NCI-H2081 (cell line): ENCODE results near the gene SPATA46.
"Not testable (repeated sequence)": the region's sequence is repeated elsewhere in the genome, so short reads cannot be mapped to it uniquely, and the experiment has no call there.

Experiments
- DNase-seq, 2 experiments: peaks; one replicate each; lab custom pipeline; 2025; lab: John Stamatoyannopoulos, UW

SPATA46 gene, protein sequence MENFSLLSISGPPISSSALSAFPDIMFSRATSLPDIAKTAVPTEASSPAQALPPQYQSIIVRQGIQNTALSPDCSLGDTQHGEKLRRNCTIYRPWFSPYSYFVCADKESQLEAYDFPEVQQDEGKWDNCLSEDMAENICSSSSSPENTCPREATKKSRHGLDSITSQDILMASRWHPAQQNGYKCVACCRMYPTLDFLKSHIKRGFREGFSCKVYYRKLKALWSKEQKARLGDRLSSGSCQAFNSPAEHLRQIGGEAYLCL

DNA sequence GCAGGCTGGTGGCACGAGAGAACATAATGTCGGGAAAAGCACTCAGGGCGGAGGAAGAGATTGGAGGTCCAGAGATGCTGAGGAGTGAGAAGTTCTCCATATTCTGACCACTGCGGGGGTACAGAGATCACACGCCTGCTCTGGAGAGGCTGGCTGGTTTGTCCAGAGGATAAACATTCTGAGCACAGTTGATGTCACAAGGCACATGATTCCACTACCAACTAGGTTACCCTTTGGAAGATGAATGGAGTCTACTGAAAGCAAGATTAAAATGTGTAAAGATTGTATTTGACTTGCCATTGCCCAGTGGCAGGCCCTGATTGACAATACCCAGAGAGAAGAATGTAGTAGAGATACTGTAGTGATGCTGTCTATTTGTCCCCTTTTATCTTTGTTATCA lies at the start of gene SPATA46:
Gene SPATA46, minus strand, starts transcription at position 164 of the 400 bp plus-strand sequence. Its CDS starts 64 bp downstream, at position 100.
- DNase-seq: no peak

DNA sequence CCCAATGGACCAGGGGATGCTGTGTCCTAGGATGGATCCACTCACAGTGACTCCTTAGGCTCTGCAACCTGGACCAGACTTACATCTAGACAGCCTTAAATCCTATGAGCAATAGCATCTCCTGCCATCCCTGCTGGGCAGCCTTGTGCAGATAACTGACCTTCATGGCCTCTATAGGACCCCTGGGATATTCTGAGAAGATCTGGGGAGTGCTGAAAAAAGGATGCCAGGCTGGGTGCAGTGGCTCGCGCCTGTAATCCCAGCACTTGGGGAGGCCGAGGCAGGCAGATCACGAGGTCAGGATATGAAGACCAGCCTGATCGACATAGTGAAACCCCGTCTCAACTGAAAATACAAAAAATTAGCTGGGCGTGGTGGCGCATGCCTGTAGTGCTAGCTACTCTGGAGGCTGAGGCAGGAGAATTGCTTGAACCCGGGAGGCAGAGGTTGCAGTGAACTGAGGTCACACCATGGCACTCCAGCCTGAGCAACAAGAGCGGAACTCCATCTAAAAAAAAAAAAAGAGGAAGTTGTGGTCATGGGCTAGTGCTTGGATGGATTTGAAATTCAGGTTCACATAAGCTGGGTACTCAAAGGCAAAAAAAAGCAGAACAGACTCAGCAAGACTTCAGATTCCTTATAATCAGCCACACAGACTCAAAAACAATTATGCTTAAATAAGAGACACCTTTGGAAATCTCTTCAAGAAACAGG lies 46.2 kb upstream of the SPATA46 start:
- no peak for DNase-seq

DNA sequence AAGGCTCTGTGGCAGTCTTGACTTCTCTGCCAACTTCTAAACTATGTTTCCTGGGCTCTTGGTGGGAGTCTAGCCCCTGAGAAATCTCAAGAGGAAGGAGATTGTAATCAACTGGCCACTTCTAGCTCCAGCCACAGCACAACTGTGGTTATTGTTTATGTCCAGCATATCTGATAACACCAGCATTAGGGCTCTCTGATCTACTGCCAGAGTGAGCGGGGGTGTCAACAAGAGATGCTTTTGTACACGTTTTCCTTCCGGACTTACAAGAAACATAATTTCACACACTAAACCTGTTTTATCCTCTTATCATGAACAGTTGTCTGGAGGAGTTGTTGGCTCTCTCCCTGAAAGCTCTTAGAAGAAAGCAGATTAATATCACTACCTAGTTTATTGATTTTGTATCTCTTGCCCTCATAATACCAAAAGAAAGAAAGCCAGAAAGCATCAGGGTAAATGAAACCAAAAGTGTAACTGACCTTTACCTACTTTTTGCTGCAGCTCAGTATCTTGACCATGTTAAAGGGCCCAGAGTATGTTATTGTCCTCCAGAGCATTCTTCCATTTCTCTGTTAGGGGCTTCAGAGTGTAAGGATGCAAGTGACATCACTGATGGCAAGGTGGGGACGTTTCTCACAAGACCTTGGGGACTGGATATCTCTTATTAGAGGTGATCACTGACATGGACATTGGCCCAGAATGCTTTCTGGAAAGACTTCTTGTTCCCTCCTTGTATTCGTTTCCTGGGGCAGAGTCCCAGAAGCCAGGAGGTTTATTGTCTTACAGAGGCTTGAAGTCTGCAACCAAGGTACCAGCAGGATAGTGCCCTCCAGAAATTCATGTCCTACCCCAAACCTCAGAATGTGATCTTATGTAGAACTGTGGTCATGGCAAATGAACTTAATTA lies 44.9 kb upstream of the SPATA46 start:
- no peak for DNase-seq

DNA sequence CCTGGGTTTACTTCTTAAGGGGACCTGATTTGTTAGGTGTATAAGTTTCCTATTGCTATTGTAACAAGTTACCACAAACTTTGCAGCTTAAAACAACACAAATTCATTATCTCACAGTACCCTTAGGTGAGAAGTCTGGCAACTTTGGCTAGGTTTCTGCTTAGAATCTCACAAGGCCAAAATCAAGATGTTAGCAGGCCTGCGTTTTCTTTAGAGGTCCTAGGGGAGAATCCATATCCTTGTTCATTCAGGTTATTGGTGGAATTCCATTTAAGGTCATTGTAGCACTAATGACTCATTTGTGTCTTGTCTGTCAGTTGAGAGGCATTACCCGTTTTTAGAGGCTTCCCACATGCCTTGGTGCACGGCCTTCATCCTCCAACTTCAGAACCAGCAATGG lies 43.5 kb upstream of the SPATA46 start:
- no peak for DNase-seq

DNA sequence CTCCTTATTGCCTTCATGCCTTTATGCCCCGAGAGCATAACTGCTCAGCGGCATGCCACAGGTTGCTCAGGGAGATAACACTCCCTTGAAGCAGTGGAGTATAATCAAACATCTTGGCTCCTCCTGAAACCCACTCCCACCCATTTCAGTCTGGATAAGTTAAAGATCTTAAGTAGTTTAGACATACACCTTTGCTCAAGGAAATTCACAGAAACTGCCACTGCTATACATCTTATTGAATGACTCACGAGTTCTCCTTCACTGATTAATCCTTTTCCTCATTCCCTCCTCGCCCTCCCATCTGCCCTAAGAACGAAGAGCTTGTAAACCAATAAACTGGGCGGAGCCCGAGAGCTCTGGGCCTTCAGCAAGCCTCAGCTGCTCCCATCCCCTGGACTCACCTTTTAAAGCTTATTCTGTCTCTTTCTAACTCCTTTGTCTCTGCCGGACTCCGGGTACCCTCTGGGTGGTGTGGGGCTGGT lies 42.8 kb upstream of the SPATA46 start:
- DNase-seq: not testable (repeated sequence)

DNA sequence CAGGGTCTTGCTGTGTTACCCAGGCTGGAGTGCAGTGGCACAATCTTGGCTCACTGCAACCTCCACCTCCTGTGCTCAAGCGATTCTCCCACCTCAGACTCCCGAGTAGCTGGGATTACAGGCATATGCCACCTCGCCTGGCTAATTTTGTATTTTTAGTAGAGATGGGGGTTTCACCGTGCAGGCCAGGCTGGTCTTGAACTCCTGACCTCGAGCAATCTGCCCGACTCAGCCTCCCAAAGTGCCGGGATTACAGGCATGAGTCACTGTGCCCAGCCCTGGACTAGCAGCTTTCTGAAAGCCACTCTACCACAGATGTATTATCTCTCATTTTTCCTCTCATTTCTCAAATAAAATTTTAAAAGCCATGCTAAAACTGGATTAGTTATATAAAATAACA lies 41.9 kb upstream of the SPATA46 start:
- not testable (repeated sequence) for DNase-seq

DNA sequence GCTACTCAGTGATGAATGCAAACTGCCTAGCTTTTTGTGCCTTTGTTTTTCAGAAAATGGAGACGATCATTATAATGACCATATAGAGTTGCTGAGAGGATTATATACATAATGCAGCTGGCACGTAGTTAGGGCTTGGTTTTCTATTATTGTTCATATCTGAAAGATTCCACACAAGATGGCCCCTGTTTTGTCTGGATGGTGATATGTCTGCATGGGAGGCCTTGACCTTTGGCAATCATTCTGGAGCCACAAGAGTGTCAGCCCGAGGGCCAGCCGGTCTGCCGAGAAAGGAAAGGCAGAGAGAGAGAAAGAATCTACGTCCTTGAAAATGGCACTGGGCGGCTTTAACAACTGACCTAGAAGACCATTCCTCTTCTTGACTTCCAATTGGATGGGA lies 41.0 kb upstream of the SPATA46 start:
- DNase-seq: no peak

DNA sequence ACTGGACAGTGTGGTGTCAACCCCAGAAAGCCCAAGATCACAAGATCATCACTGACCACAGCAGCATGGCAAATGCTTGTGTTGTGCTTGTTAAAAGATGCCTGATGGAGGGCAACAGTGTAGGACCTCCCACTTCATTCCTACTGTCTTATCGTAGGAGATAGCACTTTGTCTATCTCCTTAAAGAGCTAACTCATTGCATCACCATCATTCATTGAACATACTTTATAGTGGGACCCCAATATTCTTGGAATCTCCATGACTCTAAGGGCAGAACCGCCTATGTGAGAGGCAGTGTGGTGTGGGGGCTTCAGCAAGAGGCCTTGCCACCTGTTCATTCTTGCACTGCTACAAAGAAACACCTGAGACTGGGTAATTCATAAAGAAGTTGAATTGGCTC lies 40.3 kb upstream of the SPATA46 start:
- no peak for DNase-seq

DNA sequence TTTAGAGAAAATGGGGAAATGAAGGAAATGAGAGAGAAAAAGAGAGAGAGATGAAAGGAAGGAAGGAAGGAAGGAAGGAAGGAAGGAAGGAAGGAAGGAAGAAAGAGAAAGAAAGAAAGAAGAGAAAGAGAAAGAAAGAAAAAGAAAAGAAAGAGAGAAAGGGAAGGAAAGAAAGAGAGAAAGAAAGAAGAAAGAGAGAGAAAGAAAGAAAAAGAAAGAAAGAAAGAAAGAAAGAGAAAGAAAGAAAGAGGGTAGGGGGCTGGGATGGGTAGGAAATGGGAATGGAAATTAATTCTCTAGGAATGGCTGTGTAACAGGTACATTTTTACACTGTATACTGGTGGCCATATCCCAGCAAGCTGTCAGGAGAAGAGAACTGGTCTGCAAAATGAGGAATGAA lies 39.6 kb upstream of the SPATA46 start:
- DNase-seq: no peak

DNA sequence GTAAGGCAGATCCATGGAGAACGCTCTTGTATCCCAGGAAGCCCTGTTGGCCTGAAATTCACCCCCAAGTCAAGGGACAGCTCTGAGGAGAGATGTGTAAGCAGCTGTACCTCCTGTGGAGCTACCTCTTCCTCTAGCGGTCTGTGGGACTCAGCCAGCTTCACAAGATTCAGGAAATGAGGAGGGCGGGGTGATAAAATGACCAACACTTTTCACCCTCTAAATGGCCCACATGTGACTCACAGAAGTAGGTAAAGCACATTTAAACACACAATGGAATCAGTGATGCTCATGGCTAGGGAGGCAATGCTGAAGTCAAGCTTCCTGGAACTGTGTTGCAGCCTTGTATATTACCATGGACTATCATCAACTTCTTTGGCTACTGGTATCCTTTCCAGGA lies 35.3 kb upstream of the SPATA46 start, which contains the start of gene SH2D1B:
Gene SH2D1B, minus strand, starts transcription at position 135 of the 400 bp plus-strand sequence. Its CDS starts 120 bp downstream, at position 15.
- DNase-seq: no peak

DNA sequence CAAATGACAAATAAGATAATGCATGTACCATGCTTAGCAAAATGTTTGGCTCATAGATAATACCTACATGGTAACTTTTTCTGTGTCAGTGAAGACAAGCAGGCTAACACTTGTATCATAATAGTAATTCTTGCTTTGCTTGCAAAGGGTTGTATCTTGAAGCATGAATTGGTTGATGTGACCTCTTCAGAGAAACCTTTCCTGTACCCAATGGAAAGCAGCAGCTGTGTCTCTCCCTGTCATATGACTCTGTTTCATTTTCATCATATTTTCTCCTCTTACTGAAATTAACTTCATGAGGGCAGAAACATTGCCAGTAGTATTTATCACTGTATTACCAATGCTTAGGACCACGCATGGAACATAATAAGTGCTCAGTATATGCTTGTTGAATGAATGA lies 30.9 kb upstream of the SPATA46 start:
- DNase-seq: no peak

DNA sequence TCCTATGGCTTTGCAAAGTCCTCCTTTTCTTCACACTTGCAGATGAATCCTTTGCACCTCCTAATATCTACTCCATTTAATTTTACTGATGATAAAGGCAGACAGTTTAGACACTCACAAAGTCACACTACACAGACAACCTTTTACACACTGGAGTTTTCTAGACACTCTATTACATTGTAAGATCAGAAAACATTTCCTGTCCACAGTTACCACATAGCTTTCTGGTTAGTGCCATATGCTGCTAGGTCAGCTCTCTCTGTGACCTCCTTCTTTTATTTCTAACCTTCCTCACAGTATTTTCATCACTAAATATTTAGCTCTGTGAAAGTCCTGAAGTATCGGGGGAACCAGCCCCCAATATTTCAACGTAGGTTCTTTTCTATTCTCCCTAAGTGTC lies 30.2 kb upstream of the SPATA46 start:
- DNase-seq: no peak

DNA sequence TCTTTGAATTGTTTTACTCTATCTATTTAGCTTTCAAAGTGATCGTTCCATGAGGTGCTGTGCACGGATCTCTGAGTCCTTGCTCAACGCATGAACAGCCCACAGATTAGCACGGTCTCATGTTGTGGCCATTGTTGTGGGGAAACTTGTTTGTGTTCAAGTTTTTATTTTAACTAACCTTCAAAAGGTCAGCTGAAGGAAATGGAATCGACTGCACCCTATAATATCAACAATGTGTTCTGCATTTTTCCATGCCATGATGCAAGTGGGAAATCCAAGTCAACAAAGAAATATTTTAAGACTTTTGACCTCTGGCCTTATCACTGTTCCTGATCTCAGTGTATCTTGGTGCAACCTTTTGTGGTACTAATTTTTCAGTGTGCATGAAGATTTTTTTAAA lies 29.1 kb upstream of the SPATA46 start:
- no peak for DNase-seq

DNA sequence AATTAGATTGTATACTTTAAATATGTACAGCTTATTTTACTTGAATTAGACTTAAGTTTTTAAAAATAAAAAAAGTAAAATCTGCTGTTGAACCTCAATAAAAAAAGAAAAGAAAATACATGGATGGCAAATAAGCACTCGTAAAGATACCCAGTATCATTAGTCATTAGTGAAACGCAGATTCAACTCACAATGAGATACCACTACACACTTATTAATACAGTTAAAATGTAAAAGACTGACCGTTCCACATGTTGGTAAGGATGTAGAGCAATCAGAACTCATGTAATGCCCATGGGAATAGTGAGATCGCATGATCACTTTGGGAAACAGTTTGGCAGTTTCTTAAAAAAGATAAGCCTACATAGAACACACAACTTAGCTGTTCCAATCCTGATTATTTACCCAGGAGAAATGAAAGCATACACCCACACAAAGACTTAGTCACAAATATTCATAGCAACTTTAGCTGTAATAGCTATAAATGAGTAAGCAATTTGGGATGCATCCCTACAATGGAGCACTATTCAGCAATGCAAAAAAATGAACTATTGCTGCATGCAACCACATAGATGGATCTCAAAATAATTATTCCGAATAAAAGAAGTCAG lies 28.0 kb upstream of the SPATA46 start:
- no peak for DNase-seq

DNA sequence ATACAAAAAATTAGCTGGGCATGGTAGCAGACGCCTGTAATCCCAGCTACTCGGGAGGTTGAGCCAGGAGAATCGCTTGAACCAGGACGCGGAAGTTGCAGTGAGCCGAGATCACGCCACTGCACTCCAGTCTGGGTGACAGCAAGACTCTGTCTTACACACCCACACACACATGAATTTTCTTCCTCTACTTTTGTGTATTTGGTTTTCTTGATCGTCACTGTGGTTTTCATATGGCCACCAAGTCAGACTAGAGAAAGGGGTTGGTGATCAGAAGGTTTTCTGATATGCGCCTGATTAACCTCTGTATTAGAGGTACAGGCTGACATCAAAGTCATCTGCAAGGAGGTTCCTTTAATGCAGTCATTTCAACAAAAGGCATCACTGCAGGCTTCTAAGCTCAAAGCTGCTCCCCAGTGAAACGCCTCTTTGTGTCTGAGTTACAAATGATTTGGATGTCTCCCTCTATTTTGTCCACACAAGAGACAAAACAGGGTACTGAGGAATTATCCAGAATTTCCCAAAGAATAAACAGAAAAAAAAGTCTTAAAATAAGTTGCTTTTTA lies 24.2 kb upstream of the SPATA46 start:
- DNase-seq: no peak

DNA sequence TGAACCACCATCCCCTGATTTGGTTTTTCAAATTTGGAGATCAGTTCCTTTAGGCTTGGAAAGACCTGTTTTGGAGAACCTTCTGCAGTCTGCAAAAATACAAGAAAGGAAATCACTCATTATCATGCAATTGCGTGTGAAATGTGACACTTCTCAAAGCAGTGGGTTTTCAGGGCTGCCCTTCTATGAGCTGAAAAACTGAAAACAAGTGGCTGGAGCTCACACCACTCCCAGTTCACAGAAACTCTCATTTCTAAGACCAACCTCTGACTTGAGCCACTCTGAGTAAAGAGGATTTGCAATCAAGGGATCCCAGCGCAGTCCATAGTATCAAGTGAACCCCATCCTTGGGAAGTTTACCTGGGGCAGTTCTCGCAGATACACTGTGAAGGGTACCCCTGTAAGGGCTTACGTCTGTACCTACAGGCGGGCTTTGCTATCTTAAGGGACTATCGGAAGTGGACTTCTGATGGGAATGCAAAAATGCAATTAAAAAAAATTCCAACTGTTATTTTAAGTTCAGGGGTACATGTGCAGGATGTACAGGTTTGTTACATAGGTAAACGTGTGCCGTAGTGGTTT lies 22.4 kb upstream of the SPATA46 start:
- peak in 1 of 2 experiments; percentile 48 for DNase-seq

DNA sequence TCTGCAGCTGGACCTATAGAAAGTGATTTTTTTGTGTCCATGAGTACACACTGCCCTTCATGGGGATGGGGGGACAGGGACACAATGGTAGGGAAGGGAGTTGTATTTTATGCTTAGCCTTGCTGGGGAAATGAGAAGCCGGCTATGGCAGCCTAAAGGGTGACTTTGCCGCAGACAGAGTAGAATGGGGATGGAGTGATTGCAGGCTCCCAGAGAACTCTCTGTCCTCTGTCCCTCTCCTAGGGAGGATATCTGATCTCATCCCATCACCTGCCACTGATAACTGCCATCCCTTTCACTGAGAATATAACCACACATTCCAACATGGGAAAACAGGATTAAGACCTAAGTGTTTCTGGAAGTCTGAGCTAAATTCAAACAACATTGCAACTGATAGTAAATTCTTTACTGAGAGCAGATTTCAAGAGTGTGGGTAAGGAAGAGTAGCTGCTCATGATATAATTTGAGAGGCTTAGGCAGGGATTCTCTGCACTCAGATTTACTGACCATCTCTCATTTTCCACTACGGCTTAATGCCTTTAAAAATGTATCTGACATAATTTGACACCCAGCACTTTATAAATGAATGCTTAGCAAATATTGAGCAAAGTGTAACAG lies 21.4 kb upstream of the SPATA46 start:
- DNase-seq: no peak

DNA sequence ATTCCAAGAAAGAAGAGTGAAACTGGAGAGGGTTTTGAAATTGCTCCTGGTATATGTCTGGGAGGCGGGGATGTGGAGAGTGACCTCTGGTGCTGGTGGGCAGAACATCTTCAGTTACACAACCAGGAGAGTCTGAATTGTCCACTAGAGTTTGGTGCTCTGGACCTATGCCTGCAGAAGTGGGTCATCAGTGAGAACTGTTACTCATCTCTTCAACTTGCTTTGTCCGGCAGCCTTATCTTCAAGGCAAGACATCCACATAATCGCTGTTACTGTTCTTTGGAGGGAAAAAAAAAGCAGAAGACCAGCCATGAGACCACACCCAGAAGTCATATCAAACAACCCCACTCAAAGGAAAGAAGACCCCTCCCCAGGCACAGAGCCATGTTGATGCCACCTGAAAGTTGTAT lies 20.4 kb upstream of the SPATA46 start:
- no peak for DNase-seq

DNA sequence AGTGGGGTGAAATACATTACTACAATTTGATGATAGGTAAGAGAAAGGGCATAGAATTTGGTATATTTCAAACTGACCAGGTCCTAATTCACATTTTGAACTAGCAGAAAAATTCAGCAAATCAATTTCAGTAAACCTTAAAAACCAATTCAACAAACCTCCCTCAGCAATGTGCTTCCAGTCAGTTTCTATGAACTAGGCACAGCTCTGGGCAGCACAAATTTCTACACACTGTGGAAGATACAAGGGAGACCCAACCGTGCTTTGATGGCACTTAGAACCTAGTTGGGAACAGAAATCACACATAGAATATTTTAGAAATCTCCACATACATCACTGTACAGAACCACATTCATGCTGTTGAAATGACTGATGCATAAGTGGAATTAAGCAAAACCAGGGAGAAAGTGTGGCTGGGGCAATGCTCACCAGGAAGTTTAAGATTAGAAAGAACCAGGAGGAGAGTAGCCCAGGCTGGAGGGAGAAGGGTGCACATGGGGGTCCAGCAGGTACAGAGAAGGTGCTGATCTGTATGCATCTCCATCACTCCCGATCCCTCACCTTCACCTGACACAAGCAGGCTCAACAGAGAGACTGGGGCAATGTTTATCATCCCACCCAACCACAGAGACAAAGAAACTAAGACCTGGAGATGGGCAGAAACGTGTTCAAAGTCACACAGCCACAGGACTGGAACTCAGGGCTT lies 19.7 kb upstream of the SPATA46 start:
- DNase-seq: no peak
